HG03045 (cell line): Measurements from ENCODE around the gene TEKT4.
"Not testable (repeated sequence)": the region's sequence is repeated elsewhere in the genome, so short reads cannot be mapped to it uniquely, and the experiment has no call there.

ENCODE experiments used
- ATAC-seq: cut with Tn5 transposase; IDR thresholded peaks from one replicate; pipeline ENCODE4 v1.9.1; 2021; ENCODE audit warnings: mild to moderate bottlenecking, moderate library complexity; ENCODE audit not compliant: unreplicated experiment

Gene TEKT4

GRCh38 chr2:94875820-94876522, 4.7 kb downstream of the TEKT4 start:
- ATAC-seq: no peak

GRCh38 chr2:94876523-94876863, 5.3 kb downstream of the TEKT4 start:
- ATAC-seq: no peak

- no peak for ATAC-seq
Measured at GRCh38 chr2:94877129-94877528, 5.9 kb downstream of the TEKT4 start.

- not testable (repeated sequence) for ATAC-seq
Measured at GRCh38 chr2:94878575-94878974, 7.3 kb downstream of the TEKT4 start.

- ATAC-seq: no peak
Measured at GRCh38 chr2:94879314-94879981, 8.2 kb downstream of the TEKT4 start.

GRCh38 chr2:94879982-94880377, 8.8 kb downstream of the TEKT4 start:
- ATAC-seq: no peak

- ATAC-seq: no peak
Measured at GRCh38 chr2:94880507-94880906, 9.3 kb downstream of the TEKT4 start.

- no peak for ATAC-seq
Measured at GRCh38 chr2:94881070-94881469, 9.8 kb downstream of the TEKT4 start.

- no peak for ATAC-seq
Measured at GRCh38 chr2:94890234-94890633, 19.0 kb downstream of the TEKT4 start.

- not testable (repeated sequence) for ATAC-seq
Measured at GRCh38 chr2:94895273-94895672, 24.0 kb downstream of the TEKT4 start.

- ATAC-seq: not testable (repeated sequence)
Measured at GRCh38 chr2:94906976-94907375, 35.7 kb downstream of the TEKT4 start.

- no peak for ATAC-seq
Measured at GRCh38 chr2:94923196-94923595, 52.0 kb downstream of the TEKT4 start.

GRCh38 chr2:94924999-94925398, 53.8 kb downstream of the TEKT4 start:
- not testable (repeated sequence) for ATAC-seq
